Suppressor macrophage treated with lipopolysaccharide for 4 hours (primary cell): ENCODE measurements around the gene CEP350.
"Not testable (repeated sequence)": the region's sequence is repeated elsewhere in the genome, so short reads cannot be mapped to it uniquely, and the experiment has no call there.

Experiments
- DNase-seq: peaks from one replicate; pipeline ENCODE4 v3.0.0-alpha.2; 2020

CEP350 gene

GRCh38 chr1:179941454-179941853, 13.2 kb upstream of the CEP350 start:
- no peak for DNase-seq

GRCh38 chr1:179950651-179951050, 4.0 kb upstream of the CEP350 start:
- DNase-seq: peak; percentile 46

GRCh38 chr1:179951383-179952144, 3.0 kb upstream of the CEP350 start:
- DNase-seq: no peak

GRCh38 chr1:179952186-179952585, 2.4 kb upstream of the CEP350 start:
- DNase-seq: peak; percentile 56

- peak; percentile 63 for DNase-seq
These were observed 577 bp upstream of the CEP350 start for GRCh38 chr1:179953974-179954492.

- DNase-seq: peak; percentile 78
These were observed 674 bp downstream of the CEP350 start for GRCh38 chr1:179955287-179955680.

GRCh38 chr1:179955731-179956130, 1.1 kb downstream of the CEP350 start:
- DNase-seq: no peak

- no peak for DNase-seq
These were observed 3.7 kb downstream of the CEP350 start for GRCh38 chr1:179958359-179958758.

GRCh38 chr1:179962168-179962567, 7.6 kb downstream of the CEP350 start:
- DNase-seq: not testable (repeated sequence)

GRCh38 chr1:179966551-179966950, 11.9 kb downstream of the CEP350 start:
- DNase-seq: no peak

GRCh38 chr1:179968284-179968993, 13.8 kb downstream of the CEP350 start:
- DNase-seq: no peak

- no peak for DNase-seq
These were observed 14.6 kb downstream of the CEP350 start for GRCh38 chr1:179968994-179969919.

GRCh38 chr1:179969962-179970361, 15.4 kb downstream of the CEP350 start:
- no peak for DNase-seq

- DNase-seq: no peak
These were observed 17.2 kb downstream of the CEP350 start for GRCh38 chr1:179971563-179972496.

- peak; percentile 39 for DNase-seq
These were observed 18.8 kb downstream of the CEP350 start for GRCh38 chr1:179973198-179974110.

GRCh38 chr1:179976970-179977651, 22.5 kb downstream of the CEP350 start:
- DNase-seq: no peak

- DNase-seq: no peak
These were observed 23.8 kb downstream of the CEP350 start for GRCh38 chr1:179978199-179979079.

- DNase-seq: no peak
These were observed 29.5 kb downstream of the CEP350 start for GRCh38 chr1:179984101-179984500.

- no peak for DNase-seq
These were observed 30.3 kb downstream of the CEP350 start for GRCh38 chr1:179984942-179985341.
